AG04449 (cell line): ENCODE results near the gene TDRD7.
A peak's percentile ranks its signal among the peaks of the same experiment; 100 is the strongest.

Source experiments
- CTCF ChIA-PET: fragments of 350-600 bp; formaldehyde crosslinking; extraction: SDS; loops from one replicate; lab custom pipeline; 2021; ENCODE audit warnings: antibody characterized with exemption; lab: Yijun Ruan, JAX
- POLR2A ChIA-PET: fragments of 400-600, 350-600 bp; formaldehyde crosslinking; extraction: SDS; loops from one replicate; lab custom pipeline; 2020; ENCODE audit warnings: antibody characterized with exemption, inconsistent platforms; lab: Yijun Ruan, JAX
- DNase-seq: peaks from one replicate; pipeline ENCODE4 v3.0.0-alpha.2; 2010; ENCODE audit warnings: low read depth, low spot score
- H3K4me3 ChIP-seq: 2 replicates; pipeline ENCODE4 v1.5.1; 2011; ENCODE audit warnings: low read depth, mild to moderate bottlenecking, control low read depth, low read length
- CTCF ChIP-seq: IDR thresholded peaks from one replicate; pipeline ENCODE4 v1.5.1; 2011; ENCODE audit warnings: mild to moderate bottlenecking, moderate library complexity, low read length, control low read depth, inconsistent platforms; ENCODE audit not compliant: insufficient read depth; ENCODE audit errors: missing control alignments

Gene TDRD7

GRCh38 chr9:97501972-97502221 lies 90.0 kb downstream of the TDRD7 start:
- CTCF ChIA-PET: interaction anchor here (1.1 to 2.2 kb wide), 4 partner anchors 15 to 97 kb away, joined by 3 to 7 read pairs (median 6); no protein-coding TSS in a partner anchor
- peak overlapping the region; percentile 38 for H3K4me3 ChIP-seq
- TF ChIP-seq CTCF: no peak
- POLR2A ChIA-PET: interaction anchor here (0.9 kb wide), 1 partner anchor 131 kb away, joined by 5 read pairs; the partner anchor contains the start of genes NCBP1 and TSTD2
- DNase-seq: no peak

GRCh38 chr9:97502222-97502983 lies 90.5 kb downstream of the TDRD7 start:
- POLR2A ChIA-PET: interaction anchor here (0.9 to 1.0 kb wide), 2 partner anchors 9 to 131 kb away, joined by 4 to 5 read pairs; partner anchors contain the start of genes NCBP1 and TSTD2
- DNase-seq: no peak
- CTCF ChIA-PET: interaction anchor here (1.1 to 2.2 kb wide), 5 partner anchors 16 to 96 kb away, joined by 3 to 7 read pairs (median 5); no protein-coding TSS in a partner anchor
- TF ChIP-seq CTCF: no peak
- no peak overlapping the region; the same call in none of the 2 replicates for H3K4me3 ChIP-seq

GRCh38 chr9:97502984-97503861 lies 91.3 kb downstream of the TDRD7 start:
- ChIA-PET POLR2A (interaction anchor here (1.0 kb wide), 1 partner anchor 8 kb away, joined by 4 read pairs; no protein-coding TSS in a partner anchor), CTCF (interaction anchor here (1.4 kb wide), 1 partner anchor 95 kb away, joined by 4 read pairs; no protein-coding TSS in a partner anchor)
- TF ChIP-seq CTCF: no peak
- no peak for DNase-seq
- no peak overlapping the region for H3K4me3 ChIP-seq

- TF ChIP-seq CTCF: no peak
- ChIA-PET CTCF (no interaction called here), POLR2A (no interaction called here)
- no peak overlapping the region for H3K4me3 ChIP-seq
- DNase-seq: no peak
These were observed 91.9 kb downstream of the TDRD7 start for GRCh38 chr9:97503862-97504210.

GRCh38 chr9:97504381-97505216 lies 92.7 kb downstream of the TDRD7 start:
- H3K4me3 ChIP-seq: no peak overlapping the region
- CTCF ChIA-PET: interaction anchor here (1.1 kb wide), 1 partner anchor 13 kb away, joined by 3 read pairs; no protein-coding TSS in a partner anchor
- POLR2A ChIA-PET: no interaction called here
- DNase-seq: no peak
- TF ChIP-seq CTCF: no peak
